Neuronal stem cell (in vitro differentiated cells): ENCODE measurements around the gene FHIT.

Experiments
- DNase-seq: peaks from one replicate; pipeline ENCODE4 v3.0.0-alpha.2; 2013; ENCODE audit warnings: low spot score
- H2AFZ ChIP-seq: one replicate; pipeline ENCODE4 v1.6.1; 2013; ENCODE audit warnings: mild to moderate bottlenecking, low read length, inconsistent platforms
- H2AK5ac ChIP-seq: 2 replicates; pipeline ENCODE4 v1.6.1; 2013; ENCODE audit warnings: low read depth, mild to moderate bottlenecking, inconsistent platforms, low read length, moderate library complexity, mixed read lengths
- H2BK120ac ChIP-seq: 2 replicates; pipeline ENCODE4 v1.6.1; 2013; ENCODE audit warnings: low read depth, mild to moderate bottlenecking, inconsistent platforms, low read length, moderate library complexity, mixed read lengths
- H2BK12ac ChIP-seq: one replicate; pipeline ENCODE4 v1.6.1; 2013; ENCODE audit warnings: low read length, inconsistent platforms
- H2BK15ac ChIP-seq: 2 replicates; pipeline ENCODE4 v1.6.1; 2013; ENCODE audit warnings: mild to moderate bottlenecking, low read length, inconsistent platforms, mixed read lengths
- H2BK5ac ChIP-seq: one replicate; pipeline ENCODE4 v1.6.1; 2013; ENCODE audit warnings: inconsistent platforms, mild to moderate bottlenecking, low read length, moderate library complexity
- H3K14ac ChIP-seq: one replicate; pipeline ENCODE4 v1.6.1; 2013; ENCODE audit warnings: low read length, inconsistent platforms
- H3K18ac ChIP-seq: 2 replicates; pipeline ENCODE4 v1.6.1; 2013; ENCODE audit warnings: low read length, inconsistent platforms
- H3K23ac ChIP-seq: 2 replicates; pipeline ENCODE4 v1.6.1; 2013; ENCODE audit warnings: low read depth, mild to moderate bottlenecking, mixed read lengths, low read length, inconsistent platforms; ENCODE audit not compliant: poor library complexity
- H3K27ac ChIP-seq: replicated peaks from 3 replicates; pipeline ENCODE4 v1.5.1; 2013; ENCODE audit warnings: low read length, inconsistent platforms
- H3K27me3 ChIP-seq, 3 experiments: 2 replicates each; pipeline ENCODE4 v1.6.1; 2013; ENCODE audit warnings: low read length in 3 of 3, mild to moderate bottlenecking in 2 of 3, inconsistent platforms in 1 of 3, low read depth in 1 of 3, mixed read lengths in 1 of 3, moderate library complexity in 1 of 3; ENCODE audit not compliant: control insufficient read depth in 3 of 3, insufficient read depth in 3 of 3
- H3K36me3 ChIP-seq, 2 donors: replicated peaks in 1 of 2; 2 replicates each; pipeline ENCODE4 v1.6.1; 2013; ENCODE audit warnings: low read length in 2 of 2; ENCODE audit not compliant: control insufficient read depth in 2 of 2, insufficient read depth in 2 of 2
- H3K4ac ChIP-seq: 2 replicates; pipeline ENCODE4 v1.6.1; 2013; ENCODE audit warnings: inconsistent platforms, mild to moderate bottlenecking, low read length, moderate library complexity
- H3K4me1 ChIP-seq, 2 donors: 1 replicate in 1 of 2; 2 replicates in 1 of 2; pipeline ENCODE4 v1.6.1; 2013; ENCODE audit warnings: low read length in 2 of 2, low read depth in 1 of 2; ENCODE audit not compliant: control insufficient read depth in 2 of 2, insufficient read depth in 1 of 2
- H3K4me2 ChIP-seq: one replicate; pipeline ENCODE4 v1.6.1; 2013; ENCODE audit warnings: mild to moderate bottlenecking, low read length, inconsistent platforms; ENCODE audit not compliant: insufficient read depth, poor library complexity, severe bottlenecking
- H3K4me3 ChIP-seq, 2 donors: 2 replicates each; pipeline ENCODE4 v1.5.1; 2013; ENCODE audit warnings: low read length in 2 of 2, mild to moderate bottlenecking in 2 of 2, inconsistent platforms in 1 of 2, moderate library complexity in 1 of 2
- H3K79me1 ChIP-seq: one replicate; pipeline ENCODE4 v1.6.1; 2013; ENCODE audit warnings: low read depth, mild to moderate bottlenecking, inconsistent platforms, low read length, moderate library complexity
- H3K9ac ChIP-seq: one replicate; pipeline ENCODE4 v1.6.1; 2013; ENCODE audit warnings: mild to moderate bottlenecking, low read depth, low read length, inconsistent platforms; ENCODE audit not compliant: poor library complexity
- H3K9me3 ChIP-seq, 2 donors: replicated peaks in 1 of 2; 2 replicates each; pipeline versions ENCODE3 to v1.6.1; 2013; ENCODE audit warnings: low read length in 2 of 2, mild to moderate bottlenecking in 2 of 2, inconsistent platforms in 1 of 2, low read depth in 1 of 2, mixed read lengths in 1 of 2, moderate library complexity in 1 of 2; ENCODE audit not compliant: control insufficient read depth in 2 of 2, insufficient read depth in 1 of 2
- H4K8ac ChIP-seq: one replicate; pipeline ENCODE4 v1.6.1; 2013; ENCODE audit warnings: low read depth, mild to moderate bottlenecking, inconsistent platforms, low read length, moderate library complexity
- H4K91ac ChIP-seq: one replicate; pipeline ENCODE4 v1.6.1; 2013; ENCODE audit warnings: low read length, low read depth, mild to moderate bottlenecking, inconsistent platforms; ENCODE audit not compliant: poor library complexity
- WGBS, 2 donors: extraction: QIAGEN DNeasy Blood & Tissue Kit; methylation state at CpG; one replicate each; pipeline ENCODE4 v1.1.7; 2013; ENCODE audit warnings: missing lambda C conversion rate in 2 of 2, mixed read lengths in 1 of 2; ENCODE audit not compliant: insufficient read length in 2 of 2, insufficient replicate concordance in 1 of 2; ENCODE audit errors: extremely low coverage in 2 of 2; 5-methylcytosine and 5-hydroxymethylcytosine counted together

Gene FHIT

GRCh38 chr3:60199306-60199705 is 1051.9 kb downstream of the FHIT start:
- Histone ChIP-seq H3K23ac (no peak overlapping the region), H3K14ac (no peak overlapping the region), H2AFZ (no peak overlapping the region), H2BK5ac (no peak overlapping the region), H3K4me3 (no peak overlapping the region), H3K27me3 (no peaks in the 10 kb centered on the region), H2BK15ac (no peak overlapping the region), H3K4me1 (peaks cover 0 to 1% of the 10 kb centered on the region in 2 donors), H2BK12ac (no peak overlapping the region), H3K9me3 (no peaks in the 10 kb centered on the region), H2AK5ac (no peak overlapping the region), H3K36me3 (no peaks in the 10 kb centered on the region), H3K4ac (no peak overlapping the region), H2BK120ac (no peak overlapping the region), H3K79me1 (no peaks in the 10 kb centered on the region), H3K4me2 (no peak overlapping the region), H3K27ac (no peak overlapping the region), H4K8ac (no peak overlapping the region), H3K9ac (no peak overlapping the region), H4K91ac (no peak overlapping the region), H3K18ac (no peak overlapping the region)
- no peak for DNase-seq
- WGBS, 2 donors = no CpG with 5 or more reads among the region's 1 CpG

GRCh38 chr3:60198179-60198720 is 1053.0 kb downstream of the FHIT start:
- H3K4me1 ChIP-seq = peaks cover 0 to 1% of the 10 kb centered on the region in 2 donors
- no peak overlapping the region for H2BK15ac ChIP-seq
- no peak for DNase-seq
- no peak overlapping the region for H2BK12ac ChIP-seq
- H2BK120ac ChIP-seq = no peak overlapping the region
- H3K27ac ChIP-seq = no peak overlapping the region
- no peak overlapping the region for H2BK5ac ChIP-seq
- no peak overlapping the region for H2AFZ ChIP-seq
- H3K36me3 ChIP-seq = no peaks in the 10 kb centered on the region
- no peak overlapping the region for H3K23ac ChIP-seq
- no peak overlapping the region for H4K8ac ChIP-seq
- no peak overlapping the region for H3K9ac ChIP-seq
- H3K79me1 ChIP-seq = no peaks in the 10 kb centered on the region
- no peak overlapping the region for H3K14ac ChIP-seq
- no peak overlapping the region for H3K18ac ChIP-seq
- H3K4me3 ChIP-seq = no peak overlapping the region
- WGBS, 2 donors = no CpG with 5 or more reads among the region's 5 CpGs
- no peaks in the 10 kb centered on the region for H3K27me3 ChIP-seq
- H3K4ac ChIP-seq = no peak overlapping the region
- H3K4me2 ChIP-seq = no peak overlapping the region
- no peaks in the 10 kb centered on the region for H3K9me3 ChIP-seq
- H4K91ac ChIP-seq = no peak overlapping the region
- H2AK5ac ChIP-seq = no peak overlapping the region

- no peak overlapping the region for H4K8ac ChIP-seq
- H3K9me3 ChIP-seq = no peaks in the 10 kb centered on the region
- WGBS, 2 donors = no CpG with 5 or more reads among the region's 7 CpGs
- H3K4me1 ChIP-seq = peaks cover 2% of the 10 kb centered on the region in 2 donors
- no peak overlapping the region for H3K23ac ChIP-seq
- no peak overlapping the region for H3K4me3 ChIP-seq
- no peak overlapping the region for H3K27ac ChIP-seq
- H2BK15ac ChIP-seq = no peak overlapping the region
- no peak overlapping the region for H2BK5ac ChIP-seq
- H3K9ac ChIP-seq = no peak overlapping the region
- H2AK5ac ChIP-seq = no peak overlapping the region
- peak overlapping the region; percentile 27 for H3K18ac ChIP-seq
- H3K27me3 ChIP-seq = no peaks in the 10 kb centered on the region
- H3K4ac ChIP-seq = no peak overlapping the region
- no peak overlapping the region for H2BK120ac ChIP-seq
- no peak overlapping the region for H2BK12ac ChIP-seq
- H3K36me3 ChIP-seq = no peaks in the 10 kb centered on the region
- no peak overlapping the region for H4K91ac ChIP-seq
- H2AFZ ChIP-seq = no peak overlapping the region
- no peaks in the 10 kb centered on the region for H3K79me1 ChIP-seq
- DNase-seq = no peak
- H3K14ac ChIP-seq = no peak overlapping the region
- no peak overlapping the region for H3K4me2 ChIP-seq
These were observed 1058.7 kb downstream of the FHIT start for GRCh38 chr3:60192297-60193114.

GRCh38 chr3:60190073-60190472 is 1061.2 kb downstream of the FHIT start:
- H3K23ac ChIP-seq = no peak overlapping the region
- no peak overlapping the region for H4K91ac ChIP-seq
- no peak overlapping the region for H4K8ac ChIP-seq
- H3K4me3 ChIP-seq = no peak overlapping the region
- H3K14ac ChIP-seq = no peak overlapping the region
- no peak overlapping the region for H3K4me2 ChIP-seq
- H2AK5ac ChIP-seq = no peak overlapping the region
- H3K18ac ChIP-seq = no peak overlapping the region
- no peak overlapping the region for H2BK15ac ChIP-seq
- no peak overlapping the region for H2AFZ ChIP-seq
- H3K4ac ChIP-seq = no peak overlapping the region
- no peaks in the 10 kb centered on the region for H3K36me3 ChIP-seq
- H2BK12ac ChIP-seq = no peak overlapping the region
- no CpG with 5 or more reads among the region's 2 CpGs for WGBS, 2 donors
- H3K27me3 ChIP-seq = no peaks in the 10 kb centered on the region
- no peak overlapping the region for H2BK120ac ChIP-seq
- H3K27ac ChIP-seq = no peak overlapping the region
- H2BK5ac ChIP-seq = no peak overlapping the region
- no peaks in the 10 kb centered on the region for H3K79me1 ChIP-seq
- H3K9me3 ChIP-seq = no peaks in the 10 kb centered on the region
- no peak overlapping the region for H3K9ac ChIP-seq
- H3K4me1 ChIP-seq = peaks cover 2% of the 10 kb centered on the region in 2 donors
- no peak for DNase-seq
